HCT116 (cell line): ENCODE results near the gene MYO10.

Experiments
- CEBPB ChIP-seq: IDR thresholded peaks from 2 replicates; pipeline ENCODE4 v1.6.1; 2012; ENCODE audit warnings: low read depth
- EZH2 ChIP-seq: fragments of 200-600 bp; sonication (generic); IDR thresholded peaks from 2 replicates; pipeline ENCODE4 v1.6.1; 2017; ENCODE audit warnings: antibody characterized with exemption, mixed run types
- EZH2phosphoT487 ChIP-seq: fragments of 200-600 bp; IDR thresholded peaks from 2 replicates; pipeline ENCODE4 v1.6.1; 2018; ENCODE audit warnings: antibody characterized with exemption, borderline replicate concordance
- FOSL1 ChIP-seq: IDR thresholded peaks from 2 replicates; pipeline ENCODE4 v1.6.1; 2012; ENCODE audit warnings: low read depth
- POLR2A ChIP-seq: IDR thresholded peaks from 2 replicates; pipeline ENCODE4 v1.7.0; 2011; ENCODE audit warnings: borderline replicate concordance; ENCODE audit not compliant: insufficient read depth, insufficient read length; ENCODE audit errors: extremely low read depth
- RAD21 ChIP-seq: IDR thresholded peaks from 2 replicates; pipeline ENCODE4 v1.6.1; 2012; ENCODE audit warnings: low read depth, mild to moderate bottlenecking
- TCF7L2 ChIP-seq: IDR thresholded peaks from 2 replicates; pipeline ENCODE4 v1.7.0; 2011; ENCODE audit warnings: borderline replicate concordance, inconsistent platforms; ENCODE audit not compliant: insufficient read depth, insufficient read length; ENCODE audit errors: extremely low read depth
- YY1 ChIP-seq: IDR thresholded peaks from 2 replicates; pipeline ENCODE4 v1.6.1; 2011; ENCODE audit warnings: low read length, low read depth, moderate library complexity, mild to moderate bottlenecking; ENCODE audit not compliant: insufficient replicate concordance; ENCODE audit errors: extremely low read depth
- TF ChIP-seq, protein P1 (sequence below), 3 experiments: fragments of 200-600 bp in 1 of 3; sonication (generic) in 1 of 3; IDR thresholded peaks in 2 of 3; conservative IDR thresholded peaks in 1 of 3; 2 replicates each; pipeline ENCODE4 v1.5.1; 2012 to 2017; ENCODE audit warnings: low read depth in 2 of 3, low read length in 2 of 3, antibody characterized with exemption in 1 of 3, borderline replicate concordance in 1 of 3, control low read depth in 1 of 3, mild to moderate bottlenecking in 1 of 3, mixed read lengths in 1 of 3, mixed run types in 1 of 3, moderate library complexity in 1 of 3; ENCODE audit not compliant: insufficient read depth in 1 of 3
- TF ChIP-seq, protein P2 (sequence below): IDR thresholded peaks from 2 replicates; pipeline ENCODE4 v1.6.1; 2011; ENCODE audit warnings: mild to moderate bottlenecking, low read length, moderate library complexity; ENCODE audit not compliant: insufficient replicate concordance; ENCODE audit errors: extremely low read depth
- TF ChIP-seq, protein P3 (sequence below): IDR thresholded peaks from 2 replicates; pipeline ENCODE4 v1.6.1; 2012
- TF ChIP-seq, protein P4 (sequence below): IDR thresholded peaks from 2 replicates; pipeline ENCODE4 v1.6.1; 2012; ENCODE audit warnings: low read depth

DNA sequence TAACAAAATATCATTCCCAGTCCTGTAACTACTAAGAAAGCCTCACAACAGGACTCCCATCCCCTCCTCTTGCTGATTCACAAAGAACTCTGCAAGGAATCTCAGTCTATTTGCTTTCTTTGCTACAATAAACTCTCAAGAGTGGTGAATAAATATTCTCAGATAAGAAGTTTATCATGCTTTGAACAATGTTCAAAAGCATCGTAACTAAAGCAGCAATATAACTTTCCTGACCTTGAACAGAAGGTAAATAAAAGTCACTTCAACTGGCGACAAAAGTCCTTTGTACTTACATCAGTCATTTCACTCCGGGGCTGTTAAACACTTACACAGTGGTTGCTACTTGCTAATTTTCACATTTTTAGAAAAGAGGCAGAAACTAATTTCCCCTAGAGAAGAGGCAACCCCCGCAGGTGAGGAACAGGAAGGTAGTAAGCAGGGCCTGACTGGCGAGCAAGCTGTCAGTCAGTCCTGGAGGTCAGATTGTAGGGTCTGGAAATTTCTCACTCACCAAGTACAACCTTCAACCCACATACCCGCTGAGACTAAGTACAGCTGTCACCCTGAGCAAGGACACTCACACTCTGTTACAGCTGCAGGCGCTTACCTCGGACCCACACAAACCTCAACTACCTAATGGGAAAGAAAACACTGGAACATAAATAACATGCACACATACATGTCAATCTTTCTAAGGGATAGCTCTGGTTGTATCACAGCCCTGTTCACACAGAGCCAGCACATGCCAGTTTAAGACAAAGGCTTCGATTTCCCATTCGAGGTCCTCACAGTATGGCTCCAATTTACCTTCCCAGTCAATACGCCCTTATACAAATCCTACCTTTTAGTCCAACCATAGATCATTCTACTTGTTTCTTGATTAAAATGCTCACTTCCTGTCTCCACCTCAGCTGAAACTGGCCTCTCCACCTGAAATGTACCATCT lies 214.7 kb downstream of the MYO10 start:
- TF ChIP-seq TCF7L2 (peak; percentile 6), EZH2phosphoT487 (no peak), EZH2 (no peak), FOSL1 (no peak), CEBPB (no peak), YY1 (no peak), RAD21 (no peak), POLR2A (no peak)
- TF ChIP-seq, protein P1, sequence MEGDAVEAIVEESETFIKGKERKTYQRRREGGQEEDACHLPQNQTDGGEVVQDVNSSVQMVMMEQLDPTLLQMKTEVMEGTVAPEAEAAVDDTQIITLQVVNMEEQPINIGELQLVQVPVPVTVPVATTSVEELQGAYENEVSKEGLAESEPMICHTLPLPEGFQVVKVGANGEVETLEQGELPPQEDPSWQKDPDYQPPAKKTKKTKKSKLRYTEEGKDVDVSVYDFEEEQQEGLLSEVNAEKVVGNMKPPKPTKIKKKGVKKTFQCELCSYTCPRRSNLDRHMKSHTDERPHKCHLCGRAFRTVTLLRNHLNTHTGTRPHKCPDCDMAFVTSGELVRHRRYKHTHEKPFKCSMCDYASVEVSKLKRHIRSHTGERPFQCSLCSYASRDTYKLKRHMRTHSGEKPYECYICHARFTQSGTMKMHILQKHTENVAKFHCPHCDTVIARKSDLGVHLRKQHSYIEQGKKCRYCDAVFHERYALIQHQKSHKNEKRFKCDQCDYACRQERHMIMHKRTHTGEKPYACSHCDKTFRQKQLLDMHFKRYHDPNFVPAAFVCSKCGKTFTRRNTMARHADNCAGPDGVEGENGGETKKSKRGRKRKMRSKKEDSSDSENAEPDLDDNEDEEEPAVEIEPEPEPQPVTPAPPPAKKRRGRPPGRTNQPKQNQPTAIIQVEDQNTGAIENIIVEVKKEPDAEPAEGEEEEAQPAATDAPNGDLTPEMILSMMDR (IDR thresholded peaks at IDR 0.05 in 2 of 3, conservative IDR thresholded peaks at IDR 0.05 in 1 of 3; ENCODE audit: borderline replicate concordance in 1 of 3, insufficient read depth in 1 of 3, low read depth in 2 of 3, low read length in 2 of 3) = no peak
- TF ChIP-seq, protein P2, sequence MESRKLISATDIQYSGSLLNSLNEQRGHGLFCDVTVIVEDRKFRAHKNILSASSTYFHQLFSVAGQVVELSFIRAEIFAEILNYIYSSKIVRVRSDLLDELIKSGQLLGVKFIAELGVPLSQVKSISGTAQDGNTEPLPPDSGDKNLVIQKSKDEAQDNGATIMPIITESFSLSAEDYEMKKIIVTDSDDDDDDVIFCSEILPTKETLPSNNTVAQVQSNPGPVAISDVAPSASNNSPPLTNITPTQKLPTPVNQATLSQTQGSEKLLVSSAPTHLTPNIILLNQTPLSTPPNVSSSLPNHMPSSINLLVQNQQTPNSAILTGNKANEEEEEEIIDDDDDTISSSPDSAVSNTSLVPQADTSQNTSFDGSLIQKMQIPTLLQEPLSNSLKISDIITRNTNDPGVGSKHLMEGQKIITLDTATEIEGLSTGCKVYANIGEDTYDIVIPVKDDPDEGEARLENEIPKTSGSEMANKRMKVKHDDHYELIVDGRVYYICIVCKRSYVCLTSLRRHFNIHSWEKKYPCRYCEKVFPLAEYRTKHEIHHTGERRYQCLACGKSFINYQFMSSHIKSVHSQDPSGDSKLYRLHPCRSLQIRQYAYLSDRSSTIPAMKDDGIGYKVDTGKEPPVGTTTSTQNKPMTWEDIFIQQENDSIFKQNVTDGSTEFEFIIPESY = no peak
- TF ChIP-seq, protein P3, sequence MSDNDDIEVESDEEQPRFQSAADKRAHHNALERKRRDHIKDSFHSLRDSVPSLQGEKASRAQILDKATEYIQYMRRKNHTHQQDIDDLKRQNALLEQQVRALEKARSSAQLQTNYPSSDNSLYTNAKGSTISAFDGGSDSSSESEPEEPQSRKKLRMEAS = no peak
- TF ChIP-seq, protein P4, sequence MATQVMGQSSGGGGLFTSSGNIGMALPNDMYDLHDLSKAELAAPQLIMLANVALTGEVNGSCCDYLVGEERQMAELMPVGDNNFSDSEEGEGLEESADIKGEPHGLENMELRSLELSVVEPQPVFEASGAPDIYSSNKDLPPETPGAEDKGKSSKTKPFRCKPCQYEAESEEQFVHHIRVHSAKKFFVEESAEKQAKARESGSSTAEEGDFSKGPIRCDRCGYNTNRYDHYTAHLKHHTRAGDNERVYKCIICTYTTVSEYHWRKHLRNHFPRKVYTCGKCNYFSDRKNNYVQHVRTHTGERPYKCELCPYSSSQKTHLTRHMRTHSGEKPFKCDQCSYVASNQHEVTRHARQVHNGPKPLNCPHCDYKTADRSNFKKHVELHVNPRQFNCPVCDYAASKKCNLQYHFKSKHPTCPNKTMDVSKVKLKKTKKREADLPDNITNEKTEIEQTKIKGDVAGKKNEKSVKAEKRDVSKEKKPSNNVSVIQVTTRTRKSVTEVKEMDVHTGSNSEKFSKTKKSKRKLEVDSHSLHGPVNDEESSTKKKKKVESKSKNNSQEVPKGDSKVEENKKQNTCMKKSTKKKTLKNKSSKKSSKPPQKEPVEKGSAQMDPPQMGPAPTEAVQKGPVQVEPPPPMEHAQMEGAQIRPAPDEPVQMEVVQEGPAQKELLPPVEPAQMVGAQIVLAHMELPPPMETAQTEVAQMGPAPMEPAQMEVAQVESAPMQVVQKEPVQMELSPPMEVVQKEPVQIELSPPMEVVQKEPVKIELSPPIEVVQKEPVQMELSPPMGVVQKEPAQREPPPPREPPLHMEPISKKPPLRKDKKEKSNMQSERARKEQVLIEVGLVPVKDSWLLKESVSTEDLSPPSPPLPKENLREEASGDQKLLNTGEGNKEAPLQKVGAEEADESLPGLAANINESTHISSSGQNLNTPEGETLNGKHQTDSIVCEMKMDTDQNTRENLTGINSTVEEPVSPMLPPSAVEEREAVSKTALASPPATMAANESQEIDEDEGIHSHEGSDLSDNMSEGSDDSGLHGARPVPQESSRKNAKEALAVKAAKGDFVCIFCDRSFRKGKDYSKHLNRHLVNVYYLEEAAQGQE = no peak
